K562 treated with DMSO at 1 percent for 4 hours (cell line): Measurements from ENCODE around the gene PDE6D. TPM values are rescaled to one million over a fixed set of nuclear protein-coding genes. Genes with fewer than 3 reads are reported as not detected.

ENCODE experiments used
- total RNA-seq: library from RNA; unstranded; fragments of 300-600 nt; gene quantifications from 2 replicates; pipeline ENCODE4 v1.2.3, GENCODE V29; 2022; ENCODE audit not compliant: insufficient read depth

Gene PDE6D
- total RNA-seq = 4.3 and 5.1 TPM in 2 replicates

GRCh38 chr2:231780909-231781797, at the start of gene PDE6D:
PDE6D (minus strand) TSS chr2:231781282; CDS start chr2:231781114, 168 bp downstream.

GRCh38 chr2:231786177-231786916, 5.3 kb upstream of the PDE6D start, which contains the start of gene COPS7B:
COPS7B (plus strand) TSS chr2:231786445; CDS start chr2:231788571, 2,126 bp downstream.

DNA sequence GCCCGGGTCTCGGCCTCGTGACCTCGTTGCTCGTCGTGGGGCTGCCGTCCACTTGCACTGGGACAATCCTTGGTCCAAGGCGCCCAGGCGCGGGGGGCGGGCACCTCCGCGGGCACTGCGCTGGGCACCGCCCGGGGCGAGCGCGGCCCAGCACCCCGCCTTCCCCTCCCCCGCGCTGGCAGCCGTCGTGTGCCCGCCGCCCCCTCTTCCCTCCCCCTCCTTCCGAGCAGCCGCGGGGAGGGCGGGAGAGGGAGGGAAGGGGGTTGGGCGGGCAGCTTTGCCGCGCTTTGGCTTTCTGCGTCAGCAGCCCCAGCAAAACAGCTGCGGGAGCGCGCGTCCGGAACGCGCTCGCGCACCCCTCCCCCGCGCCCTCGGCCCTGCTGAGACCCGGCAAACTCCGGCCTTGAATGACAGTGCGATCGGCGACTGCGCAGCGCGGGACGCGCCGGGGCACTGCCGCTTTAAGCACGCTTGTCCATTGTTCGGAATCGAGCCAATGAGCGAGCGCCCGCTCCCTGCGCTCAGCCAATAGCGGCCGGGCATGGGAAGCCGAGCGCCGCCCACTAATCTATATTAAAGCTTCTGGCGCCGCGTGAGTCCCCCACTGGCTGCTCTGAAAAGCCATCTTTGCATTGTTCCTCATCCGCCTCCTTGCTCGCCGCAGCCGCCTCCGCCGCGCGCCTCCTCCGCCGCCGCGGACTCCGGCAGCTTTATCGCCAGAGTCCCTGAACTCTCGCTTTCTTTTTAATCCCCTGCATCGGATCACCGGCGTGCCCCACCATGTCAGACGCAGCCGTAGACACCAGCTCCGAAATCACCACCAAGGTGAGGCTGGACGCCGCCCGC, 72.9 kb downstream of the PDE6D start, which contains the start of gene PTMA:
TSS of gene PTMA (plus strand) at position 599 of the 846 bp plus-strand sequence. CDS start at position 781, 182 bp downstream.

Other genes starting within 250 kb of the PDE6D start
- gene TEX44, start 188.4 kb downstream of the PDE6D start, total RNA-seq = not detected in 2 replicates
- 539 and 570 TPM in 2 replicates for gene PTMA, start 72.8 kb downstream of the PDE6D start, total RNA-seq
- gene COPS7B, start 5.2 kb upstream of the PDE6D start, total RNA-seq = 21.4 and 25.2 TPM in 2 replicates
- not detected in 2 replicates for gene NPPC, start 145.1 kb upstream of the PDE6D start, total RNA-seq
- gene DIS3L2, start 180.4 kb upstream of the PDE6D start, total RNA-seq = 8.8 and 11.8 TPM in 2 replicates